ENCODE measurements around the gene TAC4. TPM values are rescaled to one million over a fixed set of nuclear protein-coding genes. Genes with fewer than 3 reads are reported as not detected.
A peak's percentile ranks its signal among the peaks of the same experiment; 100 is the strongest.

TAC4 gene
- total and polyA plus RNA-seq, 2 of the 13 experiments (the other 11 are each of a cell fraction or from before 2014, with no cell fraction given): not detected

DNA sequence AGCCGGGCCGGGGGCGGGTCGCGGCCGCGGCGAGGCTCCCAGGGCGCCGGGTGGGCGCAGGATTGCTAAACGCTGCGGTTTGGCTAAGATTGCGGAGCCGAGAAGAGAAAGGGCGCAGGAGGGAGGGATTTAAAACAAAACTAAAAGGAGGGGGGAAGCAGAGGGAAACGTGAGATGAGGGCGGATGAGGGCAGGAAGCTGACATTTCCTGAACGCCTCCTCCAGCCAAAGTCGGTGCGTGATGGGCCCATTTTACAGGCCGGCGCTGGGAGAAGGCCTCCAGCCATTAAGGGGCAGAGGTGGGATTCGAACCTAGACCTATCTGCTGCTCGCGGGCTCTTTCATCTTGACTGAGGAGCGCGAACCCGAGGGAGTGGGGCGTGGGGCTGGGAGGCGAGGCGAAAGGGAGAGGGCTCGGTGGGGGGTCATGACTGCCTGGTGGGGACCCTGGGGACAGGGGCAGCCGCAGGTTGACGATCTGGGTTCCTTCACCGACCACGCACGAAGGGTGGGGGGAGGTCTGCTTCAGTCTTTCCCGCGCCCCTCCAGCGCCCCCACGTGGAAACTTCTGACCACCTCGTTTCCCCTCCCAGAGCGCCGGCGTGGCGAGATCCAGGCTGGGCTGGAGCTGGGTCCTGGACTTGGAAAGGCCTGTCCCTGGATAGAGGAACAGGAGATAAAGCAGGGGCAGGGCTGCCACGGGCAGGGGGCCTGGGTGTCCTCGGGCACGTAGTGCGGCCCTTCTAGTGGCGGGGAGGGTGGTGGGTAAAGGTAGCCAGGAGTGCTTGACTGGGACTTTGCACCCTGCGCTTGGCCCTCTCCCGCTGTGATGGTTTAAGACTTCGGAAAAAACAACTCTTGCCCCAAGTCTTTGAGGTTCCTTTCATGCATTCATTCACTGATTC, 3.8 kb upstream of the TAC4 start (continued):
- TF ChIP-seq ZNF670 (CRISPR knock-in tag; IDR thresholded peaks at IDR 0.05; ENCODE audit: borderline replicate concordance): peak; percentile 84; the same call in 1 of the 2 replicates
- peak; percentile 59; the same call in 1 of the 2 replicates for TF ChIP-seq ZNF839 (CRISPR knock-in tag; IDR thresholded peaks at IDR 0.05; ENCODE audit: borderline replicate concordance)
- TF ChIP-seq ZNF335 (CRISPR knock-in tag; IDR thresholded peaks at IDR 0.05): peak; percentile 81
- peak; percentile 33 for TF ChIP-seq ADNP (CRISPR knock-in tag; IDR thresholded peaks at IDR 0.05)
- TF ChIP-seq, protein P1, sequence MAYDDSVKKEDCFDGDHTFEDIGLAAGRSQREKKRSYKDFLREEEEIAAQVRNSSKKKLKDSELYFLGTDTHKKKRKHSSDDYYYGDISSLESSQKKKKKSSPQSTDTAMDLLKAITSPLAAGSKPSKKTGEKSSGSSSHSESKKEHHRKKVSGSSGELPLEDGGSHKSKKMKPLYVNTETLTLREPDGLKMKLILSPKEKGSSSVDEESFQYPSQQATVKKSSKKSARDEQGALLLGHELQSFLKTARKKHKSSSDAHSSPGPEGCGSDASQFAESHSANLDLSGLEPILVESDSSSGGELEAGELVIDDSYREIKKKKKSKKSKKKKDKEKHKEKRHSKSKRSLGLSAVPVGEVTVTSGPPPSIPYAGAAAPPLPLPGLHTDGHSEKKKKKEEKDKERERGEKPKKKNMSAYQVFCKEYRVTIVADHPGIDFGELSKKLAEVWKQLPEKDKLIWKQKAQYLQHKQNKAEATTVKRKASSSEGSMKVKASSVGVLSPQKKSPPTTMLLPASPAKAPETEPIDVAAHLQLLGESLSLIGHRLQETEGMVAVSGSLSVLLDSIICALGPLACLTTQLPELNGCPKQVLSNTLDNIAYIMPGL (CRISPR knock-in tag; IDR thresholded peaks at IDR 0.05; ENCODE audit: borderline replicate concordance in 1 of 2, low read depth in 1 of 2): peak; percentile 95 to 96
- TF ChIP-seq MZF1 (CRISPR knock-in tag; IDR thresholded peaks at IDR 0.05; ENCODE audit: borderline replicate concordance): peak; percentile 67; the same call in 1 of the 2 replicates
- TF ChIP-seq, protein P2, sequence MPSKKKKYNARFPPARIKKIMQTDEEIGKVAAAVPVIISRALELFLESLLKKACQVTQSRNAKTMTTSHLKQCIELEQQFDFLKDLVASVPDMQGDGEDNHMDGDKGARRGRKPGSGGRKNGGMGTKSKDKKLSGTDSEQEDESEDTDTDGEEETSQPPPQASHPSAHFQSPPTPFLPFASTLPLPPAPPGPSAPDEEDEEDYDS (CRISPR knock-in tag; IDR thresholded peaks at IDR 0.05): 0 out of 2 replicates have a peak, but pooled peaks have one; percentile 26
- TF ChIP-seq PRDM10 (CRISPR knock-in tag; IDR thresholded peaks at IDR 0.05; ENCODE audit: low read depth): 0 out of 2 replicates have a peak, but pooled peaks have one; percentile 27
- TF ChIP-seq DPF2 (CRISPR knock-in tag; IDR thresholded peaks at IDR 0.05; ENCODE audit: borderline replicate concordance, low read depth): no peak
- peak; percentile 52 for TF ChIP-seq TAF15 (IDR thresholded peaks at IDR 0.05; ENCODE audit: low read depth, low read length, poor library complexity, severe bottlenecking)
- no peak for TF ChIP-seq XBP1 (CRISPR knock-in tag; IDR thresholded peaks at IDR 0.05)
- TF ChIP-seq MTERF4 (CRISPR knock-in tag; IDR thresholded peaks at IDR 0.05): peak; percentile 33; the same call in 1 of the 2 replicates
- 0 out of 2 replicates have a peak, but pooled peaks have one; percentile 39 for TF ChIP-seq ZFYVE20 (CRISPR knock-in tag; IDR thresholded peaks at IDR 0.05; ENCODE audit: borderline replicate concordance, low read depth)
- TF ChIP-seq ZNF781 (CRISPR knock-in tag; IDR thresholded peaks at IDR 0.05; ENCODE audit: borderline replicate concordance, not compliant biosample characterization): peak; percentile 77
- no peak for TF ChIP-seq ZNF317 (CRISPR knock-in tag; IDR thresholded peaks at IDR 0.05)
- TF ChIP-seq ARID3A (IDR thresholded peaks at IDR 0.05; ENCODE audit: low read depth, low read length): no peak
- TF ChIP-seq ZNF10 (CRISPR knock-in tag; IDR thresholded peaks at IDR 0.05; ENCODE audit: borderline replicate concordance, low read depth): no peak
- 0 out of 2 replicates have a peak, but pooled peaks have one; percentile 8 for TF ChIP-seq WIZ (CRISPR knock-in tag; IDR thresholded peaks at IDR 0.05)

All from HepG2 (cell line).